GM18499 (cell line): ENCODE results near the gene B4GALT6.

Experiments used
- ATAC-seq: cut with Tn5 transposase; IDR thresholded peaks from one replicate; pipeline ENCODE4 v1.9.1; 2021; ENCODE audit warnings: moderate number of reproducible peaks; ENCODE audit not compliant: insufficient read depth, unreplicated experiment

The B4GALT6 gene

DNA sequence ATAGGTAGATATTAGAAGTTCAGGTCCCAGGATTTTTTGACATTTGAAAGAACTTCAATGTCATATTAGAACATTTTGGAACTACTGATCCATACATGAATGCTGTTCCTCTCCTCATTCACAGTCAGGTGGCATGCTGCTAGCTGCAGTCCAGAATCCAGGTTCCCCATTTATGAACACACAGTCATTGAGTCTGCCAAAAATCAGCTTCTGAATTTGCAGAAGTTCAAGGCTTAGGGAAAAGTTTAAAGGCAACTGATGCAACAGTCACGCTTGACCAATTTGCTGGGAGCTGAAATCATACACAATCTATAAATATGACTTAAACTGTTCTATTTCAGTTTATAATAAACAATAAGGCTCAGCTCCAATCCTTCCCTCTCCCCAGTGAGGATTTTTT is 110.0 kb downstream of the B4GALT6 start:
- no peak for ATAC-seq
